Effector CD8-positive, alpha-beta T cell (primary cell): ENCODE measurements around the gene ZKSCAN7.
"Not testable (repeated sequence)": the region's sequence is repeated elsewhere in the genome, so short reads cannot be mapped to it uniquely, and the experiment has no call there.

Experiments
- DNase-seq: peaks from one replicate; lab custom pipeline; 2025; lab: John Stamatoyannopoulos, UW

The ZKSCAN7 gene

GRCh38 chr3:44577354-44577952 is 22.5 kb downstream of the ZKSCAN7 start:
- not testable (repeated sequence) for DNase-seq

GRCh38 chr3:44578316-44578715 is 23.3 kb downstream of the ZKSCAN7 start:
- DNase-seq, result not testable (repeated sequence)

- DNase-seq, result not testable (repeated sequence)
Observed at GRCh38 chr3:44578924-44579515, 24.0 kb downstream of the ZKSCAN7 start.

- DNase-seq, result not testable (repeated sequence)
Observed at GRCh38 chr3:44579749-44580148, 24.8 kb downstream of the ZKSCAN7 start.

- DNase-seq, result not testable (repeated sequence)
Observed at GRCh38 chr3:44580971-44581370, 26.0 kb downstream of the ZKSCAN7 start.

GRCh38 chr3:44584646-44585501 is 29.9 kb downstream of the ZKSCAN7 start, which contains the start of gene ZNF660:
Gene ZNF660 (plus strand): TSS chr3:44584964. CDS start chr3:44594194, 9,230 bp downstream.
- no peak for DNase-seq

- DNase-seq, result no peak
Observed at GRCh38 chr3:44596621-44597020, 41.6 kb downstream of the ZKSCAN7 start.

- no peak for DNase-seq
Observed at GRCh38 chr3:44601749-44602148, 46.8 kb downstream of the ZKSCAN7 start.

GRCh38 chr3:44612678-44613077 is 57.7 kb downstream of the ZKSCAN7 start:
- DNase-seq, result no peak
